ENCODE measurements around the gene OXCT1.

OXCT1 gene

GRCh38 chr5:41896230-41896629, 26.0 kb upstream of the OXCT1 start:
- TF ChIP-seq, protein P1, sequence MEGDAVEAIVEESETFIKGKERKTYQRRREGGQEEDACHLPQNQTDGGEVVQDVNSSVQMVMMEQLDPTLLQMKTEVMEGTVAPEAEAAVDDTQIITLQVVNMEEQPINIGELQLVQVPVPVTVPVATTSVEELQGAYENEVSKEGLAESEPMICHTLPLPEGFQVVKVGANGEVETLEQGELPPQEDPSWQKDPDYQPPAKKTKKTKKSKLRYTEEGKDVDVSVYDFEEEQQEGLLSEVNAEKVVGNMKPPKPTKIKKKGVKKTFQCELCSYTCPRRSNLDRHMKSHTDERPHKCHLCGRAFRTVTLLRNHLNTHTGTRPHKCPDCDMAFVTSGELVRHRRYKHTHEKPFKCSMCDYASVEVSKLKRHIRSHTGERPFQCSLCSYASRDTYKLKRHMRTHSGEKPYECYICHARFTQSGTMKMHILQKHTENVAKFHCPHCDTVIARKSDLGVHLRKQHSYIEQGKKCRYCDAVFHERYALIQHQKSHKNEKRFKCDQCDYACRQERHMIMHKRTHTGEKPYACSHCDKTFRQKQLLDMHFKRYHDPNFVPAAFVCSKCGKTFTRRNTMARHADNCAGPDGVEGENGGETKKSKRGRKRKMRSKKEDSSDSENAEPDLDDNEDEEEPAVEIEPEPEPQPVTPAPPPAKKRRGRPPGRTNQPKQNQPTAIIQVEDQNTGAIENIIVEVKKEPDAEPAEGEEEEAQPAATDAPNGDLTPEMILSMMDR (IDR thresholded peaks at IDR 0.05), result no peak
- no peak overlapping the region for H3K27ac ChIP-seq
- DNase-seq (ENCODE audit: low spot score), result no peak
- no peak overlapping the region for H3K4me3 ChIP-seq

DNA sequence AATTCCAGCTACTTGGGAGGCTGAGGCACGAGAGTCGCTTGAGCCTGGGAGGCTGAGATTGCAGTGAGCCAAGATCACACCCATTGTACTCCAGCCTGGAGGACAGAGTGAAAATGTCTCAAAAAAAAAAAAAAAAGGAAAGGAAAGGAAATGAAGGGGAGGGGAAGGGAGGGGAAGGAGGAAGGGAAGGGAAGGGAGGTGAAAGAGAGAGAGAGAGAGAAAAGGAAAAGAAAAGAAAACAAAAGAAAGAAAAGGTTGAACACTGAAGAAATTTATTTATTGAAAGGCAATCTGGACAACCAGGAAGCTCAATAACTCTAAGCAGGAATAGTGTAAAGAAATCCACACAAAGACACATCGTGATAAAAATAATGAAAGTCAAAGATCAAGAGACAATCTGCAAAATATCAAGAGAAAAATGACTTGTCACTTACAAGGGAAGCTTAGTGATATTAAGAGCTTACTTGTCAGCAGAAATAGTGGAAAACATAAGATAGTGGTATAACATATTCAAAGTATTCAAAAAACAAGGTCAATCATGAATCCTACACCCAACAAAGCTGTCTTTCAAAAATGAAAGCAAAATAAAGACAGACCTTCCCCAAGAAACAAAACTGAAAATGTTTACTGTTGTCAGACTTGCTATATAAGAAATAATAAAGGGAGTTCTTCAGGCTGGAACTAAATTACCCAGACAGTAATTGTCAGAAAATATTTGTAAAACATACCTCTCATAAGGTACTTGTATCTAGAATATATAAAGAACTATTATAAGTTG, 23.0 kb upstream of the OXCT1 start:
- DNase-seq (ENCODE audit: low spot score), result no peak
- TF ChIP-seq, protein P1 (IDR thresholded peaks at IDR 0.05), result no peak
- no peak overlapping the region for H3K27ac ChIP-seq
- H3K4me3 ChIP-seq, result no peak overlapping the region

GRCh38 chr5:41892031-41892430, 21.8 kb upstream of the OXCT1 start:
- no peak for DNase-seq (ENCODE audit: low spot score)
- TF ChIP-seq, protein P1 (IDR thresholded peaks at IDR 0.05), result no peak
- H3K4me3 ChIP-seq, result no peak overlapping the region
- H3K27ac ChIP-seq, result no peak overlapping the region

- Histone ChIP-seq H3K27ac (no peak overlapping the region), H3K4me3 (no peak overlapping the region)
- no peak for DNase-seq (ENCODE audit: low spot score)
- TF ChIP-seq, protein P1 (IDR thresholded peaks at IDR 0.05), result no peak
Observed at GRCh38 chr5:41891066-41891707, 21.0 kb upstream of the OXCT1 start.

DNA sequence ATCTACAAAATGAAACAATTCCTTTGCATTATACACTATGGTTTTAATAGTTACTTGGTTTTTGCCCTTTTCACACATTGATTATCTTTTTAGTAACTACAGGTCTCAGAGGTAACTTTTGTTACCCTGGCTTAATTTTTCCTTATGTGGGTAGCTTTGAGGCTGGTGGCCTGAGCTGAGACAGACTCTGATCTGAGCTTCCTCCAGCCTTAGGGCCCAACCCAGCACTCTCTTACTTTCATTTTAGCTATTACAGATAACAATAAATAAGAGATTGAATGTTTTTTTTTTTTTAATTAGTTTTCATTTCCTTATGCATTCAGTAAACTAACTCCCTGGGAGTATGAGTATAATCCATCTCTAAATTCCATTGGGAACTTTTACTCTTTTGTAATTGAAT, 15.1 kb upstream of the OXCT1 start:
- no peak for DNase-seq (ENCODE audit: low spot score)
- Histone ChIP-seq H3K27ac (no peak overlapping the region), H3K4me3 (no peak overlapping the region)
- TF ChIP-seq, protein P1 (IDR thresholded peaks at IDR 0.05), result no peak

GRCh38 chr5:41883936-41884335, 13.7 kb upstream of the OXCT1 start:
- TF ChIP-seq, protein P1 (IDR thresholded peaks at IDR 0.05), result no peak
- no peak overlapping the region for H3K27ac ChIP-seq
- DNase-seq (ENCODE audit: low spot score), result no peak
- no peak overlapping the region for H3K4me3 ChIP-seq

DNA sequence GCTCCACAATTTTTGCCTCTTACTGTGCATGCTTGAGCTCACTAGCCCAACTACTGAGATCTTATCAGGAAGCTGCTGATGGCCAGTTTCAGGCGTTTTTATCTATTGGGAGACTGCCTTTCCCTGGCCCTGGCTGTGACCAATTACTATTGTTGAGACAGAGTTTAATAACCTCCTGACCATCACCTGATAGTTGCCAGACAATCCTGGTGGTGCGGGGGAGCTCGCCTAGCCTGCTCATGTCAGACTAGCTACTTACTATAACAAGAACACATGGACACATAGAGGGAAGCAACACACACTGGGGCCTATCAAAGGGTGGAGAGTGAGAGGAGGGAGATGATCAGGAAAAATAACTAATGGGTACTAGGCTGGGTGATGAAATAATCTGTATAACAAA, 13.0 kb upstream of the OXCT1 start:
- no peak for DNase-seq (ENCODE audit: low spot score)
- TF ChIP-seq, protein P1 (IDR thresholded peaks at IDR 0.05), result no peak
- no peak overlapping the region for H3K27ac ChIP-seq
- no peak overlapping the region for H3K4me3 ChIP-seq

Measured in coronary artery (tissue), 2 donors.